Gastroesophageal sphincter (tissue), 3 donors: ENCODE data around the gene NEK7.

Source experiments
- EP300 ChIP-seq: sonication (generic); formaldehyde crosslinking; IDR thresholded peaks from one replicate; pipeline ENCODE4 v1.6.1; 2017; ENCODE audit warnings: antibody characterized with exemption, mild to moderate bottlenecking
- POLR2A ChIP-seq, 2 donors: fragments of 450-650 bp; IDR thresholded peaks; one replicate each; pipeline ENCODE4 v1.6.1; 2017; ENCODE audit warnings: antibody characterized with exemption in 2 of 2, mild to moderate bottlenecking in 2 of 2, moderate library complexity in 1 of 2
- POLR2AphosphoS5 ChIP-seq: sonication (generic); formaldehyde crosslinking; IDR thresholded peaks from one replicate; pipeline ENCODE4 v1.6.1; 2017; ENCODE audit warnings: antibody characterized with exemption
- TF ChIP-seq, protein P1 (sequence below), 4 experiments: fragments of 200-600 bp in 2 of 4; fragments of 450-650 bp in 2 of 4; sonication (generic) in 1 of 4; IDR thresholded peaks; one replicate each; pipeline ENCODE4 v1.5.1; 2017 to 2019; ENCODE audit warnings: antibody characterized with exemption in 4 of 4, mild to moderate bottlenecking in 2 of 4, moderate library complexity in 2 of 4

DNA sequence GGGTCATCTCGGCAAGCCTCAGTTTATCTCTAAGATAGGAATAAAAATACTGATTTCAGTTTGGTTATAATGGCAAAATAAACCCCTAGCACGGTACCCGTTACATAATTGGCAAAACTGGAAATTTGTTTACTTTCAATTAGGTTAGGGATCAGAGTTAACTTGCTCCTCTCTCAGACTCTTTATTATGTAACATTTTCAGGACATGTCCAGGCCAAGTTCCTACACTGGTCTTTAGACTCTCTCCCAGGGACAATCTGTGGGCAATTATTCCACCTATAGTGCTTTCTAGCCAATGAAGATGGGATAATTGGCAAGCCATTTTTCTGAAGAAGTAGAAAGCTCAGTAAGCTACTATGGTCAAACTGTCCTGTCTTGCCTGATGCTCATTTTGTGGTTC lies 189.4 kb downstream of the NEK7 start:
- no peak for TF ChIP-seq POLR2AphosphoS5
- TF ChIP-seq, protein P1, sequence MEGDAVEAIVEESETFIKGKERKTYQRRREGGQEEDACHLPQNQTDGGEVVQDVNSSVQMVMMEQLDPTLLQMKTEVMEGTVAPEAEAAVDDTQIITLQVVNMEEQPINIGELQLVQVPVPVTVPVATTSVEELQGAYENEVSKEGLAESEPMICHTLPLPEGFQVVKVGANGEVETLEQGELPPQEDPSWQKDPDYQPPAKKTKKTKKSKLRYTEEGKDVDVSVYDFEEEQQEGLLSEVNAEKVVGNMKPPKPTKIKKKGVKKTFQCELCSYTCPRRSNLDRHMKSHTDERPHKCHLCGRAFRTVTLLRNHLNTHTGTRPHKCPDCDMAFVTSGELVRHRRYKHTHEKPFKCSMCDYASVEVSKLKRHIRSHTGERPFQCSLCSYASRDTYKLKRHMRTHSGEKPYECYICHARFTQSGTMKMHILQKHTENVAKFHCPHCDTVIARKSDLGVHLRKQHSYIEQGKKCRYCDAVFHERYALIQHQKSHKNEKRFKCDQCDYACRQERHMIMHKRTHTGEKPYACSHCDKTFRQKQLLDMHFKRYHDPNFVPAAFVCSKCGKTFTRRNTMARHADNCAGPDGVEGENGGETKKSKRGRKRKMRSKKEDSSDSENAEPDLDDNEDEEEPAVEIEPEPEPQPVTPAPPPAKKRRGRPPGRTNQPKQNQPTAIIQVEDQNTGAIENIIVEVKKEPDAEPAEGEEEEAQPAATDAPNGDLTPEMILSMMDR (IDR thresholded peaks at IDR 0.05): no peak
- TF ChIP-seq EP300: no peak
- TF ChIP-seq POLR2A (IDR thresholded peaks at IDR 0.05): no peak
